Stimulated activated CD8-positive, alpha-beta memory T cell treated with anti-CD3 and anti-CD28 coated beads, Interleukin-4, amount 100 ng/mL, for 48 hours (primary cell): ENCODE data around the gene DGCR6L.
"Not testable (repeated sequence)": the region's sequence is repeated elsewhere in the genome, so short reads cannot be mapped to it uniquely, and the experiment has no call there.

Source experiments
- DNase-seq: peaks from one replicate; pipeline ENCODE4 v3.0.0-alpha.2; 2020

The DGCR6L gene

DNA sequence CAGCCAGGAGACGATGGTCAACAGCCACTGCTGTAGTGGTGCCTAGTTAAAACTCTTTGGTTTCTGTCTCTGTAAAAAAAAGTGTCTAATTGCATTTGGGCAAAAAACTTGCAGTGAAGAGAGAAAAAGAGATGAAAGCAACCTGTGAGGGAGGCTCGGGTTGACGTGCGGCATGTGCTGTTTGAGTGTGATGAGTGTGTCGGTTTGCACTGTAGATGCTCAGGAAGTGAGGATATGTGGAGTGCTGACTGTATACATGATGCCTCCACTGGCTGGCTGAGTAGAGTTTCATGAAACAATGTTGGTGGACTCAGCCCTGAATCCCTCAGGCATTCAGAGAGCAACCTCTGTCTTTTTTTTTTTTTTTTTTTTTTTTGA is 4.3 kb upstream of the DGCR6L start:
- DNase-seq = peak; percentile 52

DNA sequence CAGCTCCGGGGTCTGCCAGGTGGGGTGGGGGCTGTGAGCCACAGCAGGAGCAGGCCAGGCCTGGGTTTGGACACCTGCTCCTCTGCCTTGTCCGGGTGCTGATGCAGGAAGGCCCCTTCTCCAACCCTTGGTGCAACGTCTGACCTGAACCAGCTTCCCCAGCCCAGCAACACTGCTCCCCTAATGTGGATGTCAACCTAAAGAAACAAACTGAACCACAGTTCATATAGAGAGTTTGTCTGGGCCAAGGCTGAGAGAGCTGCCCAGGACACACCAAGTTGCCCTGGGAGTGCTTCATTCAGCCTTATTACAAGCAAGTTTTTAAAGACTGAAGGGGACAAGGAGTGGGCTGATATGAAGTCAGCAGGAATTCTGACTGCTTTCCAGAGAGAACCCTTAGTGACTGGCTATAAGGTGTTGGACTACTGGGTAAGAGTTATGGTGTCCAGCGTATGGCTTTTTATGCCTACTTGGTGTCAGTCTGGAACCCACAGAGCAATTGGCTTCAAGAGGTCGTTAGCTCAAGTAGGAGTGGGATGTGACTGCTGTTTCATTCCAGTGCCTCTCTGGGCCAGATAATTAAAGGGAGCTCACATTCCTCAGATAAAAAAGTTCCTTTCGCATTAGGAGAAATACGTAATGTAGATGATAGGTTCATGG is 1.8 kb upstream of the DGCR6L start:
- DNase-seq = peak; percentile 22

DNA sequence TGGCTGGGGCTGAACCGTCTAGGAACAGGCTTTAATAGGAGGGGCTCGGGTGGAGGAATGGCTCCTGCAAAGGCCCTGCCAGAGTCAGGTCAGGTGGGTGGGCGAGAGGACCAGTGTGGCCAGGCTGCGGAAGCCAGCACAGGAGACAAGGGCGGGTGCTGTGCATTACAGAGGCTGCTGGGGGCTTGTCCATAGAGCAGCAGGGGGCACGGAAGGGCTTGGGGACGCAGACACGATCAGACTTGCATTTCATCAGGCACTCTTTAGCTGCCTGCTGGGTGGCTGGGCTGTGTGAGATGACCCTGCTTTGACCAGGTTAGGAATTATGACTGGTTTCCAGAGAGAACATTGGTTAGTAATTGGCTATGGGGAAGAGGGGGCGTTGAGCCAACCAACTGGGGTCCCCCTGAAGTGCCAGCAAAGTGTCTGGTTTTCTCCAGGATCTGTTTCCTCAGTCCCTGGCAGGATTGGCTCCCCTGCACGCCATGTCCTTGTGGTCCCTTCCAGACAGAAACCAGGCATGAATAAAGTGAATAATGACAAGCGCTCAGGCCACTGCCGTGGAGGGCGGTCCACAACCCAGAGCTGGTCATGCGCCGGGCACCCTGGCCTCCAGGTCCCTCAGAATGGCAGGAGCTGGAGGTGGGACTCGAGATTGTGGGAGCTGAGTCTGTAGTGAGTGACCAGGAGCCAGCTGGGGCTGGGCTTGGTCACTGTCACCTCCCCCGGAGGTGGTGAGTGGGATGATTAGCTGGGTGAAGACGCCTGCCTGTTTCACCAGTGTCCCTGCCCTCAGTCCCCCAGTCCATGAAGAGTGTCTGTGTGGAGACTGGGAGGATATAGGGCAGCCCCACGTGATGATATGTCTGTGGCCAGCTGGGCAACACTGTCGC is 1.0 kb upstream of the DGCR6L start:
- DNase-seq = peak; percentile 31

DNA sequence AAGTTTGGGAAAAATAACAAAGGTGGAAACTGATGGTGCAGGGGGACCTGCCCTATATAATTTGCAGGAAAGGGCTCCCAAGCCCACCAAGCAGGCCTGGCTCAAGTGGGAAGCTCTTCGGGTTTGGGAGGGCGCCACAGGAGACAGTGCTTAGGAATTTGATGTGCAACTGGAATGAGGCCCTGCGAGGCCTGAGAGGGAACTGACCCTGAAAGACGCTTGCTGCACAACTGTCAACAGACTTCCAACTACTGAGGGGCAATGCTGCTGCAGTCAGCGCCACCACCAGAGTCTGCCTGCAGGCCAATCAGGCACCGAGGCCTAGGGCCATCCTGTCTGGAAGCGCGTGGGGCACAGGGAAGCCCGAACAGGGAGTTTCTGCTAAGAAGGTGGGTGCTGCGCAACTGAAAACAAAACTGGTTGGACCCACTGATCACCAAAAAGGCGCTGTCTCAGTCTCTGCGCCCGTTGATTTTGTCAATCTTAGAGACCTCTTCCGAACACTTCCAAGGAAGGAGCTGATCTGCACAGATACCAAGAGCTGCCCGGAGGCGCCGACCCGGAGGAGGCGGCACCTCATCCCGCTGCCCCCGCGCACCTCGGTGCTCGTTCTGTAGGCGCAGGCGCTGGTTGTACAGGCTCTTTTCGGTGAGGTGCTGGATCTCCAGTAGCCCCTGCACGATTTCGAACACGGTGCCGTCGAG is 667 bp downstream of the DGCR6L start:
- no peak for DNase-seq

DNA sequence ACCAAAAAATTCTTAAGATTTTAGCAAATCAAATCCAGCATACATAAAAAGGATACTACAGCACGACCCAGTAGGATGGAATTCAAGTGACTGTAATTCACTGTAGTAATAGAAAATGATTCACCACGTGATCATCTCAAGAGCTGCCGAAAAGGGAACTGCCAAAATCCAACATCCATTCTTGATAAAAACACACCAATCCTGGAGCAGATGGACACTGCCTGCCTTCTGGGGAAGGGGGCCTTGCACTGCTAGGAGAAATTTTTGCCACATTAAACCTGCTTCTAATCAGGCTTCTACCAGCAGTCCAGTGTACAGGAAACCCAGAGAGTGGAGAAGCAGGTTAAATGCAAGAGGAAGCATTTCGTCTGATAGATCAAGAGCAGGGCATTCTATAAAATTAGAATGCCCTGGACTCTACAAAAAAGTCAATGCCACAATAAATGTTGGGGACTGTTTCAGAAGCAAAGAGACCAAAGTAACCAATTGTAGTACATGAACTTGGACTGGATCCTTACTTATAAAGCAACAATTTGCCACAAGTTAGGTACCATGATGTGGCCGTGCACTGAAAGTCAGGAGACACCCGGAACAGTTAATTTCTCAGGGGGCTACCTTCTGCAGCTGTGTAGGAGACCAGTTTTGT is 1.7 kb downstream of the DGCR6L start:
- peak; percentile 21 for DNase-seq

DNA sequence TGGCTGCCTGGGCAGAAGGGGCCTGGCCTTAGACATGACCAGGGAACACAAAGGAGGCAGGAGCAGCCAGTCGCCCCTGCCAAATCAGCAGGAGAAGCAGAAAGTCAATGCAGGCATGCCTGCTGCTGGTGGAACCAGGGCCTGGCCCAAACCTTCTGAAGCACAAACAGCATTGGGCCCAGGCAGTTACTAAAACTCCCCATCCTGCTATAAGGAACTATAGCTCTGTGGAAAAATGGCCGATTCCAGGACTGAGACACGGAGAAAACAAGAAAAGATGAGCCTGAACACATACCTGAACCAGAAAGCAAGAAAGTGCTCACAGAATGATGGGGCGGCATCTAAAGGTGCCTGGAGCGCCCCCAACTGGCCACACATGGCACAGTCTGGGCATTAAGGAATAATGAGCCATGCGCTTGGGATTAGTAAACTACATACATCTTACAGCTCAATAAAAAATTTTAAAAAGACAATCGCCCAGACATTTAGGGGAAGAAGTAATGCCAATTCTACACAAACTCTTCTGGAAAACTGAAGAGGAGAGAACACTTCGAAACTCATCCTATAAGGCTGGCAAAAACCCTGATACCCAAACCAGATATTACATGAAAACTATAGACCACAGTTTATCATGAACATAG is 2.3 kb downstream of the DGCR6L start:
- peak; percentile 63 for DNase-seq

DNA sequence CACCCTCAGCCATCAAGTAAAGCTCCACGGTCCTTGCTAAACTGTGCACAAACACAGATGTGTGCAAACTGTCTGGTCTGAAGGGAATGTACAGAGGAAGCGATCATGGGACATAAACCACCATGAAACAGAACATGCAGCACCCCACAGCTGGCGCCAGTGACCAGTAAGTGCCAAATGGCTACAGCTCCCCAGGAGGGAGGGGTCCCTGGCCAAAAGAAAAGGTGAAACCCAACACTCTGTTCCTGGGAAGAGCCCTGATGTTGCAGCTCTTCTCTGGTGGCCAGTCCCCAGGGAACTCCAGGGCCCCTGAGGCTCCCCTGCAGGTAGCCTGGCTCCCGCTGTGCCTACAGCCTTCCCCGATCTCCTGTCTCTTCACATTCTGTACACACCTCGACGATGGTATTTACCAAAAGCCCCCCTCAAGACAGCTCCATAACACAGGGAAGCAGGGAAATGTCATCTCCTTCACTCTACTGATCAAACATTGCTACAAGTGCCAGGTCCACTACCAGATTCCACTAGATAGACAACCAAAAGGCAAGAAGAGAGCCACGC is 2.9 kb downstream of the DGCR6L start:
- peak; percentile 18 for DNase-seq

DNA sequence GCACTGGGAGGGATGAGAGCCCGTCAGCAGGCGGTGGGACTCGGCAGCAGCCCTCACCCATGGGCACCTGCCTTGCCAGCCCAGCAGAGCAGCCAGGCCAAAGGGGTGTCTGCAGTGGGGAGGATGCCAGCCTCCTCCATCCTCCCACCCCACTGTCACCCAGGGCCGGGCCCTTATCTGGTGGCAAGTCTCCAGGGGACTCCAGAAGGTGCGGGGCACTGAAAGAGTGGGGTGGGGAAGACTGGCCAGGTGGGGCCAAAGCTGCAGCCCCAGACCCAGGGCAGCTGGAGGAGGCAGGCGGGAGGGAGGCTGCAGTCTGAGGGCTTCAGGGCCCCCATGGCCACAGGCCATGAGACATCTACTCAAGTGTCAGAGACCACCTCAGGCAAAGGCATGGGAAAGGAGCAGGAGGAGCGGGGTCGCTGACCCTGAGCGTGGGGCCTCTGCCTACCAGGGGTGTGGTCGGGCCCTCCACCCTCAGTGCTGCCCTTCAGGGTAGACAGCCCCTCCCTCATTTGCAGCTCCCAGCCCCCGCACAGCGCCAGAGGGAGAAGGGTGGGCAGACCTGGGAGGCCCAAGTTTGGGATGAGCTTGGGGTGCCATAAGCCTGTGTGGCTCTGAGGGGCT is 3.5 kb downstream of the DGCR6L start:
- peak; percentile 22 for DNase-seq

DNA sequence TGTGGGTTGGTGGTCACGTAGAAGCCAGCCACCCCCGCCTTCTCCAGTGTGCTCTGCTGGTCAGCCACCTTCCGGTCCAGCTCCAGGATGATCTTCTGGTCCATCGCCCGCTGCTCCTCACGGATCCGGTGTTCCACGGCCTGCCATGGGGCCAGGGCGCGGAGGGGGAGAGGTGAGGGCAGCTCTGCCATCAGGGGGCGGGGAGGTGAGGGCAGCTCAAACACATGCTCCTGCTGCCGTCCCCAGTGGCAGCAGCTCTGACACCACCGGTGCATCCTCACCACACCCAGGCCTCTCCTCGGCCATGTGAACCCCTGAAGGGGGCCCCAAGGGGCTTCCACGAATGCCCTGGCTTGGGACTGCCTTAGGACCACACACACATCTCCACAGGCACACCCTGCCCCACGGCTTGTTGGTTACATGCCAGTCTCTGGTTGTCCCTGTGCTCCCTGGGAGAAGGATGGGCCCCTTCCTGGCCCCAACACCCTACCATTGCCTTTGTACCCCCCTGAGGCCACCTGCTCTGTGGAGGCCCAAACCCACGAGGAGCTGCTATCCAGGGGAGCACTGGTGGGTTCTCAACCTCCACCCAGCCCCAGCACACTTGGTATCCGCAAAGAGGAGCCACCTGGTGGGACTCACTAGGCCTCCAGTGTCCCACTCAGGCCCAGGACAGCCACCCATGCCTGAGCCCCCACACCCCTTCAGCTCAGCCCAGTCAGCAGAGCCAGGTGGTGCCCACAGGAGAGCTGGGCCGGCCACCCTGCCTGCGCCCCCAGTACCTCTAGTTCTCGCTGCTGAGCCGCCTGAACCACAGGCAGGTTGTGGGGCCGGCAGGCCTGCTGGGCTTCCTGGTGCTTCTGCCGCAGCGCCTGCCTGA is 4.3 kb downstream of the DGCR6L start:
- peak; percentile 18 for DNase-seq

DNA sequence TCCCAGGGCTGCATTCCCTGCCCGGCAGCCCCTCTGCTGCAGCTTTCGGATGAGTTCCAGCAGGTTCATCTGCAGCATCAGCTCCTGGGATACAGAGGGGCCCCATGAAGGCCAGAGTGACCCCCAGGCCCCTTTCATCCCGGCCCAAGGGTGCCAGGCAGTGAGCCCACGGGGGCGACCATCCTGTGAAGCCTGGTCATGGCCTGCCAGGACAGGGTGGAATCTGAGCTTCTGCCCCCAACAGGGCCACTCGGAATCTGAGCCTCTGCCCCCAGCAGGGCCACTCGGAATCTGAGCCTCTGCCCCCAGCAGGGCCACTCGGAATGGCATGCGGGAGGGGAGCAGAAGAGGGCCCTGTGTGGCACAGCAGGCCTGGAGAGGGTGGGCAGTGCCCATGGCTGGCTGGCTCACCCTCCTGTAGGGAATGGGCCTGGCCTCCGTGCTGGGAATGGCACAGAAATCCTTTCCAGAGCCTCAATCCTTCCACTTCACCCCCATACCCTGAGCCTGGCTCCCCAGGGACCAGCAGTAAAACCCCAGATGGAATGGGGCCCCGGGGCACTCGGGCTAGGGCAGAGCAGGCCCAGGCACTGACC is 5.0 kb downstream of the DGCR6L start:
- DNase-seq = peak; percentile 9

DNA sequence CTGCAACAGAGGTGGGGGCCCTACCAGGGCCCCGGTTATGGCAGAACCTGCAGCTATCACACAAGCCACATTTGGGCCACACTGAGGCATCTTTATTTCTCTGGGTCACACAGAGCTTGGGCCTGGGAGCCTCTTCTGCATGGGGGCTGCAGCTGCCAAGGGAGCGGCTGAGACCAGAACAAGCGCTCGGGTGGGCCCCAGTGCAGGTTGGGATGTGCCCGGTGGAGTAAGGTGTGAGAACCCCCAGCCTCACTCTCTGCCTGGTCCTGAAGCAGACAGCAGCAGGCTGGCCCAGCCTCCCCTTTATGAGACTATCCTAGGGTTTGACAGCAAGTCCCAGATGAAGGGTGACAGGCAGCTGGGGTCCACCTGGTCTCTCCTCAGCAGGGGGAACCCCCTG is 5.7 kb downstream of the DGCR6L start:
- peak; percentile 11 for DNase-seq

DNA sequence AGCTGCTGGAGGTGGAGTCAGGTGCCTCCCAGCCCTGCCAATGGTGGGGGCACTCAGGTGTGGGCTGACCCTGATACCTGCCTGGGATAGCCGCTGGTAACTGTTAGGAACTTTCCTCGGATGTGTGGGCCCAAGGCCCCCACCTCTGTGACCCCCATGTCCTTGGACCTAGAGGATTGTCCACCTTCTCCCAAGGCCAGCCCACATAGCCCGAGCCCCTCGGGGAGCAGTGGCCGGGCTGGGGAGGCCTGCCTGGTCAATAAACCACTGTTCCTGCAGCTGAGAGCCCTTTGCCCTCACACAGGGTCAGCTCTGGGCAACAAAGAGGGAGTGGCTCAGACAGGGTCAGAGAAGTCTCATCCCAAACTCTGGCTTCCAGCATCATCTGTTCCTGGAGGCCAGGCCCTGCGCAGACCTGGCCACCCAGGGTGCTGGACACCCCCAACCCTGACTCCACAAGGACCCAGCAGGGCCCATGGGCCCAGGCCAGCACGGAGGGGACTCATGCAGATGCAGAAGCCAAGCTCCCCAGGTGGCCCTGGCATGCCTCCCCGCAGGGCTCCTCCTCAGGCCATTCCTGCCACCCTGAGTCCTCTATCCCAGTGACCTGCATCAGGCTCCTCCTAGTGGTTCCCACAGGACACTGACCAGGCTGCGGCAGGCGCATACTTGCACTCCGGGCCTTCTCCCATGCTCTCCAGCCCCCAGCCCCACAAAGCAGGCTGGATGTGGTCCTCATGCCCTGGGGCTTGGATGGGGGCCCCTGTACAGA is 6.4 kb downstream of the DGCR6L start:
- DNase-seq = peak; percentile 10

DNA sequence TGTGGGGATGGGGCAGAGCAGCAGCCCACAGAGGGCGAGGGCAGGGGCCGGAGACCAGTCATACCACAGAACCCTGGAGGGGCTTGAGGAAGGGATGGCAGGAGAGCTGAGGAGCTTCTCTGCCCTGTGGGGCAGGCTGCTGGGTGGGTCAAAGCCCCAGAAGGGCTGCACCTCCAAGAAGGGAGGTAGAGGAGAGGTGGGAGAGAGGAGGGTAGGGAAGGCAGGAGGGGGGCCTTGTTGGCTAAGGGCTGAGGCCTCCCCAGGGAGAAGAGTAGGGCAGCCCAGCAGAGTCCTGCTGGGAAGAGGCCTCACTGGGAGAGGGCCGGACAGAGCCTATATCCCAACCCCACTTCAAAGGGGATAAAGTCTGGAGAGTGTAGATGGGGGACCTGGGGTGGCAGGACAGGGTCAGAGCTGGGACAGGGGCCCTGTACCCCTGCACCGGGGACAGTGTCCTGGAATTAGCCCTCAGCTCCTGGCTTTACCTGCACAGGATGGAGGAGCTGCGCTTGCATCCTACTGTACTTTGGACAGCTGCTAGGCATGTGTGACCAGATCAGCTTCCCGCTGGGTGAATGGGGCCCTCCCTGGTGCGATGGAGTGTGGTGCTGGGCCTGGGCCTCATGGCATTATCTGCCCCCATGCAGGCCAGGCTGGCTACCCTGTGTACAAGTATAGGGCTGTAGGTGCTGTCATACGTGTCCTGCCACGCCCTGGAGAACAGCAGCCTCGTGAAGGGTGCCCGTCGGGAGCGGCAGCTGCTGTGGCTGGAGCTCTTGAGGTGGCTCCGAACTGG is 7.3 kb downstream of the DGCR6L start:
- peak; percentile 15 for DNase-seq

DNA sequence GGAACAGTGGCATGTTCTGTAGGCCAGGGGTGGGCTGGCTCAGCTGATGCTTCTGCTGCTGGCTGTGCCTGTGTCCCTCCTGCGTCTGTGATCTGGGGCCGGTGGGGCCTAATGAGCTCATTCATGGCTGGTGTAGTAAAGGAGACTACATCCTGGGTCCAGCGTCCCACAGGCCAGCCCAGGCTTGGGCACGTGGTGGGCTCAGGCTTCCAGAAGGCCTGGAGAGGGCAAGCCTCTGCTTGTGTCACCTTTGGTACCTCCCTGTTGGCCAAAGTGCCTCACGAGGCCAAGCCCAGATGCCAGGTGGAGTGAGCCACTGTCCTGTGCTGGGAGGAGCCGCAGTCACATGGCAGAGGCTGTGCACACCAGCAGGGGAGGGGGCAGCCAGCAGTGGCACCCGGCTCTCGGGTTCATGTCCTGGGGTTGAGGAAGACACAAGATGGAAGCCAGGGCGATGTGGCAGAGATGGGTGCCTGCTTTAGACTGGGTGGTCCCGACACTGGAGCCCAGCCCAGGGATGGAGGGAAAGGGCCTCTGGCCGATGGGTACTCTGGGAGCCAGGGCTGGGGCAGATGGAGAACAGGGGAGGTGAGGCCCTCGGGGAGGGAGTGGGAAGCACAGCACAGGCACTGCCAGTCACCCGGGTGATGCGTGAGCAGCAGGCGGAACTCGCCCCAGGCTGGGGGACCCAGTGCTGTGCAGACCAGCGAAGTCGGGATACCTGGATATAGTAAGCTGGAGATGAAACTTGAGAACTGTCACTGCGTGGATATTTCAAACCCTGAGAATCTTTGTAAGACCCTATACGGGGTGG is 8.4 kb downstream of the DGCR6L start:
- DNase-seq = not testable (repeated sequence)

DNA sequence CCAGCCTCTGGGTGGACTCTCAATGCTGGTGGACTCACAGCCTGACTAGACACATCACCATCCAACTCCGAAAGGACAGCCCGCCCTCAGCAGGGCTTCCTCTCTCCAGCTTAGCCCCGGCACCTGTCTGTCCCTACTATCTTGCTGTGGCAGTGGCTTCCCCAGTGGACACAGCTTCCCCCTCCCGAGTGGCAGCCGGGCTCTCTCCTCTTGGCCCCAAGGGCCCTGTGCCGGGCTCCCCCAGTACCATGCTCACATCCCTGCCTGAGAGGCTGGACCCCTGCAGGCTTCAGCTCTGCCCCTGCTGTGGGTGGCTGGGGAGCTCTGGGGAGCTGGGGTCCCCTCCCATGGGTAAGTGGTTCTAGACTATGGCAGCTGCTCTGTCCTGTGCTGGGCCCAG is 9.1 kb downstream of the DGCR6L start:
- DNase-seq = not testable (repeated sequence)

DNA sequence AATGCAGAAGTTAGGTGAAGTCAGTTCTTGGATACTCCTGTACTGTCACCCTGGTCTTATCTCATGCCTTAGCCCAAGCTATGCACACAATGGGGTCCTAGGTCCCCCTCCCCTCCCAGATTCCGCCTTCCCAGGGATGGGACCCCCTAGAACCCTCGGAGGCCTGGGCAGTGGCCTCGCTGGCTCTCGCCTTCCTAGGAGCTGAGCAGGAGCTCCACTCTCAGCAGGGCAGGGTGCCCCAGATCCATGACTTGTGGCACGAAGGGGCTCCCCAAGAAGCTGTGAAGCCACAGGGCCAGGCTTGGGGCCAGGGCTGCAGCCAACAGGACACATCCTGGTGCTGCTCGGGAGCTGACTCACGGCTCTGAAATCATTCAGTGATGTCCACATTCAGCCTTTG is 9.7 kb downstream of the DGCR6L start:
- DNase-seq = not testable (repeated sequence)

DNA sequence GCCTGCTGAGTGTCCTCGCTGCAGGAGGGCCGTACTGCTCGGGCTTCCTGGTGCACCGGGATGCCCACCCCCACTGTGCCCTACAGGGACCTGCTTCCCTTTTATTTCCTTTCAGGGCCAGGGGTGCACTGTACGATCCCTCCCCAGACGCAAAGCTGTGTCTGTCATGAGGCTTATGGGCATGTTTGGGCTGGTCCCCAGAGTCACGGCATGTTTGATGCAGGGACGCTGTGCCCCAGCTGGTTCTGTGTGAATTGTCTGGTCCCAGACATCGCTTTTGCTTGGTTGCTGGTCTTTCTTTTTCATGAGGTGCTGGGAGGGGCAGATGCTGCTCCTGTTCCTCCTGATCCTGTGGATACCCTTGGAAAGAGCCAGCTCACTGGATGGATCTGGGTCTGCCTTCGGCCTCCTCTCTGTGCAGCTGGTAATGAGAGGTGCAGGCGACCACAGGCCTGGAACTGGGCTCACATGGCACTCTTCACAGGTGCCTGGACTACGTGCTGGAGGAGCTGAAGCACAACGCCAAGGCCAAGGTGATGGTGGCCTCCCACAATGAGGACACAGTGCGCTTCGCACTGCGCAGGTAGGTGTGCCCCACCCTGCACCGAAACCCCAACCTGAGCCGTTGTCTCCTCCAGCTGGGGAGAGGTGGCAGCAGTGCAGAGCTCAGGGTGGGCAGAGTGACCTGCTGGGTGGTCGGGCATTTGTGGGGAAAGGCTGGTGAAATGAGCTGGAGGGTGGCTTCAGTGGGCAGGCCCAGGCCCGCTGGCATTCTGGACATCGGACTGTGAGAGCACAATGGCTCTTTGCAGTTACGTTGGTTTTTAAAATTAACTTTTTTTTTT is 10.8 kb downstream of the DGCR6L start:
- not testable (repeated sequence) for DNase-seq
